HEK293 (cell line): ENCODE measurements around the gene EFCAB12.

Experiments
- CTCF ChIA-PET: fragments of 350-600 bp; formaldehyde crosslinking; extraction: SDS; loops from one replicate; lab custom pipeline; 2021; ENCODE audit warnings: antibody characterized with exemption; lab: Yijun Ruan, JAX
- POLR2A ChIA-PET: fragments of 300-600 bp; formaldehyde crosslinking; extraction: SDS; loops from one replicate; lab custom pipeline; 2020; ENCODE audit warnings: antibody characterized with exemption, inconsistent platforms; lab: Yijun Ruan, JAX
- H3K27ac ChIP-seq: fragments of 200-500 bp; sonication (Bioruptor generic); 2 replicates; pipeline ENCODE4 v1.5.1; 2014; ENCODE audit warnings: low read depth, low read length, control low read depth, inconsistent platforms; ENCODE audit errors: extremely low read depth
- H3K36me3 ChIP-seq, 2 experiments: fragments of 200-500 bp in 1 of 2; sonication (Bioruptor generic) in 1 of 2; 1 replicate in 1 of 2; 2 replicates in 1 of 2; pipeline ENCODE4 v1.5.1; 2014 to 2017; ENCODE audit warnings: inconsistent platforms in 2 of 2, low read length in 2 of 2; ENCODE audit not compliant: control insufficient read depth in 2 of 2, insufficient read depth in 1 of 2
- H3K4me1 ChIP-seq: fragments of 200-500 bp; sonication (Bioruptor generic); 2 replicates; pipeline ENCODE4 v1.5.1; 2014; ENCODE audit warnings: mild to moderate bottlenecking, low read length, inconsistent platforms; ENCODE audit not compliant: control insufficient read depth, insufficient read depth
- H3K4me3 ChIP-seq: 2 replicates; pipeline ENCODE4 v1.5.1; 2011; ENCODE audit warnings: low read depth, mild to moderate bottlenecking, control low read depth, low read length, moderate library complexity
- H3K9me3 ChIP-seq: fragments of 200-500 bp; sonication (Bioruptor generic); 2 replicates; pipeline ENCODE4 v1.5.1; 2014; ENCODE audit warnings: low read depth, low read length, inconsistent platforms; ENCODE audit not compliant: control insufficient read depth, insufficient read depth
- GLI4 ChIP-seq: fragments of 450-650 bp; formaldehyde crosslinking; IDR thresholded peaks from 2 replicates; pipeline ENCODE4 v1.5.1; 2016; ENCODE audit warnings: missing biosample characterization, missing genetic modification characterization
- HIC1 ChIP-seq: fragments of 450-650 bp; formaldehyde crosslinking; IDR thresholded peaks from 2 replicates; pipeline ENCODE4 v1.5.1; 2016; ENCODE audit warnings: missing biosample characterization, missing genetic modification characterization
- KLF16 ChIP-seq: fragments of 450-650 bp; formaldehyde crosslinking; IDR thresholded peaks from 2 replicates; pipeline ENCODE4 v1.5.1; 2017; ENCODE audit warnings: missing biosample characterization, missing genetic modification characterization
- MZF1 ChIP-seq: fragments of 450-650 bp; formaldehyde crosslinking; IDR thresholded peaks from 2 replicates; pipeline ENCODE4 v1.5.1; 2017; ENCODE audit warnings: missing biosample characterization, missing genetic modification characterization, borderline replicate concordance
- SCRT1 ChIP-seq: fragments of 450-650 bp; formaldehyde crosslinking; IDR thresholded peaks from 2 replicates; pipeline ENCODE4 v1.5.1; 2016; ENCODE audit warnings: missing biosample characterization, missing genetic modification characterization, borderline replicate concordance
- SP3 ChIP-seq: fragments of 450-650 bp; formaldehyde crosslinking; IDR thresholded peaks from 2 replicates; pipeline ENCODE4 v1.5.1; 2016; ENCODE audit warnings: missing biosample characterization, missing genetic modification characterization
- TSHZ1 ChIP-seq: fragments of 450-650 bp; formaldehyde crosslinking; IDR thresholded peaks from 2 replicates; pipeline ENCODE4 v1.5.1; 2016; ENCODE audit warnings: missing biosample characterization, missing genetic modification characterization, borderline replicate concordance
- ZBTB17 ChIP-seq: fragments of 450-650 bp; formaldehyde crosslinking; IDR thresholded peaks from 2 replicates; pipeline ENCODE4 v1.5.1; 2016; ENCODE audit warnings: missing biosample characterization, missing genetic modification characterization
- ZFHX2 ChIP-seq: fragments of 450-650 bp; formaldehyde crosslinking; conservative IDR thresholded peaks from 2 replicates; pipeline ENCODE4 v1.5.1; 2016; ENCODE audit warnings: missing biosample characterization, missing genetic modification characterization
- ZFP37 ChIP-seq: fragments of 450-650 bp; formaldehyde crosslinking; IDR thresholded peaks from 2 replicates; pipeline ENCODE4 v1.5.1; 2016; ENCODE audit warnings: missing biosample characterization, missing genetic modification characterization
- ZNF140 ChIP-seq: fragments of 450-650 bp; formaldehyde crosslinking; IDR thresholded peaks from 2 replicates; pipeline ENCODE4 v1.5.1; 2016; ENCODE audit warnings: missing biosample characterization, missing genetic modification characterization
- ZNF175 ChIP-seq: fragments of 450-650 bp; formaldehyde crosslinking; IDR thresholded peaks from 2 replicates; pipeline ENCODE4 v1.5.1; 2016; ENCODE audit warnings: missing biosample characterization, missing genetic modification characterization
- ZNF335 ChIP-seq: fragments of 450-650 bp; formaldehyde crosslinking; conservative IDR thresholded peaks from 2 replicates; pipeline ENCODE4 v1.5.1; 2016; ENCODE audit warnings: missing biosample characterization, missing genetic modification characterization
- ZNF501 ChIP-seq: fragments of 450-650 bp; formaldehyde crosslinking; IDR thresholded peaks from 2 replicates; pipeline ENCODE4 v1.5.1; 2016; ENCODE audit warnings: missing biosample characterization, missing genetic modification characterization
- ZNF654 ChIP-seq: fragments of 450-650 bp; formaldehyde crosslinking; IDR thresholded peaks from 2 replicates; pipeline ENCODE4 v1.5.1; 2016; ENCODE audit warnings: low read depth, missing biosample characterization, missing genetic modification characterization
- ZNF660 ChIP-seq: fragments of 450-650 bp; IDR thresholded peaks from 2 replicates; pipeline ENCODE4 v1.5.1; 2018; ENCODE audit warnings: missing biosample characterization, mild to moderate bottlenecking, missing genetic modification characterization
- ZNF768 ChIP-seq: fragments of 450-650 bp; formaldehyde crosslinking; IDR thresholded peaks from 2 replicates; pipeline ENCODE4 v1.5.1; 2018; ENCODE audit warnings: missing biosample characterization, mild to moderate bottlenecking, missing genetic modification characterization
- ZNF792 ChIP-seq: fragments of 450-650 bp; formaldehyde crosslinking; IDR thresholded peaks from 2 replicates; pipeline ENCODE4 v1.5.1; 2016; ENCODE audit warnings: missing biosample characterization, missing genetic modification characterization
- ZNF843 ChIP-seq: fragments of 450-650 bp; formaldehyde crosslinking; IDR thresholded peaks from 2 replicates; pipeline ENCODE4 v1.5.1; 2016; ENCODE audit warnings: missing biosample characterization, missing genetic modification characterization
- TF ChIP-seq, protein P1 (sequence below): fragments of 450-650 bp; formaldehyde crosslinking; IDR thresholded peaks from 2 replicates; pipeline ENCODE4 v1.5.1; 2016; ENCODE audit warnings: missing biosample characterization, missing genetic modification characterization
- TF ChIP-seq, protein P2 (sequence below): fragments of 450-650 bp; formaldehyde crosslinking; IDR thresholded peaks from 2 replicates; pipeline ENCODE4 v1.5.1; 2016; ENCODE audit warnings: missing biosample characterization, missing genetic modification characterization

Gene EFCAB12

GRCh38 chr3:129461022-129461421 is 32.6 kb upstream of the EFCAB12 start (continued):
- no peak for TF ChIP-seq SP3 (tag by site-specific recombination)

DNA sequence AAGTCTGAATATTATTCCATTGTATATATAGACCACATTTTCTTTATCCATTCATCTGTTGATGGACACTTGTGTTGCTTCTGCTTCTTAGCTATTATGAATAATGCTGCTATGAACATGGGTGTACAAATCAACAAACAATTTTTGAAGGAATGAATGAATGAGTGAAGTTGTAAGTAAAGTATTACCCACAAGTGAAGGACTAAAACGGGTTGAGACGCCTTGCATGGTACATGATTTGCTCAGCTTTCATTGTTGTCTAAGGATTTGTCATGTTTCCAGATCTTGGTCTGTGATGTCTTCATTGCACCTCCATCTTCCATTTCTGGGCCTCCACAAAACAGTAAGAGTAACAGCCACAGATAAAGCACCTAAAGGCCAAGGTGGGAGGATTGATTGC is 32.1 kb upstream of the EFCAB12 start:
- H3K27ac ChIP-seq = no peak overlapping the region
- POLR2A ChIA-PET = no interaction called here
- TF ChIP-seq ZNF768 (tag by site-specific recombination) = no peak
- TF ChIP-seq, protein P1, sequence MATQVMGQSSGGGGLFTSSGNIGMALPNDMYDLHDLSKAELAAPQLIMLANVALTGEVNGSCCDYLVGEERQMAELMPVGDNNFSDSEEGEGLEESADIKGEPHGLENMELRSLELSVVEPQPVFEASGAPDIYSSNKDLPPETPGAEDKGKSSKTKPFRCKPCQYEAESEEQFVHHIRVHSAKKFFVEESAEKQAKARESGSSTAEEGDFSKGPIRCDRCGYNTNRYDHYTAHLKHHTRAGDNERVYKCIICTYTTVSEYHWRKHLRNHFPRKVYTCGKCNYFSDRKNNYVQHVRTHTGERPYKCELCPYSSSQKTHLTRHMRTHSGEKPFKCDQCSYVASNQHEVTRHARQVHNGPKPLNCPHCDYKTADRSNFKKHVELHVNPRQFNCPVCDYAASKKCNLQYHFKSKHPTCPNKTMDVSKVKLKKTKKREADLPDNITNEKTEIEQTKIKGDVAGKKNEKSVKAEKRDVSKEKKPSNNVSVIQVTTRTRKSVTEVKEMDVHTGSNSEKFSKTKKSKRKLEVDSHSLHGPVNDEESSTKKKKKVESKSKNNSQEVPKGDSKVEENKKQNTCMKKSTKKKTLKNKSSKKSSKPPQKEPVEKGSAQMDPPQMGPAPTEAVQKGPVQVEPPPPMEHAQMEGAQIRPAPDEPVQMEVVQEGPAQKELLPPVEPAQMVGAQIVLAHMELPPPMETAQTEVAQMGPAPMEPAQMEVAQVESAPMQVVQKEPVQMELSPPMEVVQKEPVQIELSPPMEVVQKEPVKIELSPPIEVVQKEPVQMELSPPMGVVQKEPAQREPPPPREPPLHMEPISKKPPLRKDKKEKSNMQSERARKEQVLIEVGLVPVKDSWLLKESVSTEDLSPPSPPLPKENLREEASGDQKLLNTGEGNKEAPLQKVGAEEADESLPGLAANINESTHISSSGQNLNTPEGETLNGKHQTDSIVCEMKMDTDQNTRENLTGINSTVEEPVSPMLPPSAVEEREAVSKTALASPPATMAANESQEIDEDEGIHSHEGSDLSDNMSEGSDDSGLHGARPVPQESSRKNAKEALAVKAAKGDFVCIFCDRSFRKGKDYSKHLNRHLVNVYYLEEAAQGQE (tag by site-specific recombination) = no peak
- no peak for TF ChIP-seq KLF16 (tag by site-specific recombination)
- TF ChIP-seq ZNF654 (tag by site-specific recombination) = no peak
- H3K4me3 ChIP-seq = no peak overlapping the region
- CTCF ChIA-PET = no interaction called here
- no peaks in the 10 kb centered on the region for H3K9me3 ChIP-seq
- H3K4me1 ChIP-seq = no peaks in the 10 kb centered on the region
- H3K36me3 ChIP-seq = peaks cover 0 to 23% of the 10 kb centered on the region in 2 experiments; a peak in 2 of 3 replicates

DNA sequence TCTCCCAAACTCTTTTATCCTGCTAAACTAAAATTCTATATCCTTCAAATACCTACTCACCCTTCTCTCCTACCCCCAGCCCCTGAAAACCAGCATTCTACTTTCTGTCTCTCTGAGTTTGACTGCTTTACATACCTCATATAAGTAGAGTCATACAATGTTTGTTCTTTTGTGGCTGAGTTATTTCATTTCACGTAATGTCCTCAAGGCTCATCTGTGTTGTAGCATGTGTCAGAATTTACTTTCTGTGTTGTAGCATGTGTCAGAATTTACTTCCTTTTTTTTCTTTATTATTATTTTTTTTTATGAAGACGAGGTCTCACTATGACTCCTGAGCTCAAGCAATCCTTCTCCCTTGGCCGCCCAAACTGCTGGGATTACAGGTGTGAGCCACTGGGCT is 31.7 kb upstream of the EFCAB12 start:
- H3K4me3 ChIP-seq = no peak overlapping the region
- peaks cover 0 to 23% of the 10 kb centered on the region in 2 experiments; a peak in 2 of 3 replicates for H3K36me3 ChIP-seq
- POLR2A ChIA-PET = no interaction called here
- TF ChIP-seq ZFP37 (tag by site-specific recombination) (no peak), SCRT1 (tag by site-specific recombination) (no peak), ZNF792 (tag by site-specific recombination) (no peak), TSHZ1 (tag by site-specific recombination) (no peak), ZBTB17 (no peak), ZNF140 (tag by site-specific recombination) (no peak), HIC1 (no peak), ZNF175 (tag by site-specific recombination) (no peak), ZNF335 (no peak), ZNF843 (no peak), ZFHX2 (tag by site-specific recombination) (no peak), MZF1 (tag by site-specific recombination) (no peak), ZNF660 (tag by site-specific recombination) (no peak), GLI4 (tag by site-specific recombination) (no peak), ZNF501 (tag by site-specific recombination) (no peak)
- TF ChIP-seq, protein P2, sequence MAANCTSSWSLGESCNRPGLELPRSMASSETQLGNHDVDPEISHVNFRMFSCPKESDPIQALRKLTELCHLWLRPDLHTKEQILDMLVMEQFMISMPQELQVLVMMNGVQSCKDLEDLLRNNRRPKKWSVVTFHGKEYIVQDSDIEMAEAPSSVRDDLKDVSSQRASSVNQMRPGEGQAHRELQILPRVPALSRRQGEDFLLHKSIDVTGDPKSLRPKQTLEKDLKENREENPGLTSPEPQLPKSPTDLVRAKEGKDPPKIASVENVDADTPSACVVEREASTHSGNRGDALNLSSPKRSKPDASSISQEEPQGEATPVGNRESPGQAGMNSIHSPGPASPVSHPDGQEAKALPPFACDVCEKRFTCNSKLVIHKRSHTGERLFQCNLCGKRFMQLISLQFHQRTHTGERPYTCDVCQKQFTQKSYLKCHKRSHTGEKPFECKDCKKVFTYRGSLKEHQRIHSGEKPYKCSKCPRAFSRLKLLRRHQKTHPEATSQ (tag by site-specific recombination) = no peak
- CTCF ChIA-PET = no interaction called here
- no peak overlapping the region for H3K27ac ChIP-seq
- H3K4me1 ChIP-seq = no peaks in the 10 kb centered on the region
- H3K9me3 ChIP-seq = no peaks in the 10 kb centered on the region
